ENCODE data around the gene SLC25A21. TPM values are rescaled to one million over a fixed set of nuclear protein-coding genes. Genes with fewer than 3 reads are reported as not detected.

SLC25A21 gene
- total RNA-seq, 2 donors from 2014 or later, result not detected

GRCh38 chr14:36766974-36767373, 405.4 kb downstream of the SLC25A21 start:
- DNase-seq (ENCODE audit: low spot score in 2 of 2), result no peak
- Mint-ChIP-seq H3K36me3 (no peaks in the 10 kb centered on the region), H3K27ac (no peak overlapping the region), H3K9me3 (peaks cover 3 to 5% of the 10 kb centered on the region in 2 donors)
- no peak for ATAC-seq

- ATAC-seq (no peak), DNase-seq (ENCODE audit: low spot score in 2 of 2) (no peak)
- Mint-ChIP-seq H3K9me3 (peaks cover 0 to 18% of the 10 kb centered on the region in 2 donors), H3K36me3 (no peaks in the 10 kb centered on the region), H3K27ac (no peak overlapping the region)
Observed at GRCh38 chr14:36757734-36758601, 414.4 kb downstream of the SLC25A21 start.

GRCh38 chr14:36756226-36756625, 416.2 kb downstream of the SLC25A21 start:
- Mint-ChIP-seq H3K36me3 (no peaks in the 10 kb centered on the region), H3K9me3 (peaks cover 4 to 22% of the 10 kb centered on the region in 2 donors), H3K27ac (no peak overlapping the region)
- no peak for DNase-seq (ENCODE audit: low spot score in 2 of 2)
- no peak for ATAC-seq

GRCh38 chr14:36755756-36756155, 416.6 kb downstream of the SLC25A21 start:
- DNase-seq (ENCODE audit: low spot score in 2 of 2) (no peak), ATAC-seq (no peak)
- peaks cover 4 to 22% of the 10 kb centered on the region in 2 donors for H3K9me3 Mint-ChIP-seq
- no peak overlapping the region for H3K27ac Mint-ChIP-seq
- H3K36me3 Mint-ChIP-seq, result no peaks in the 10 kb centered on the region

GRCh38 chr14:36751920-36752319, 420.5 kb downstream of the SLC25A21 start:
- H3K36me3 Mint-ChIP-seq, result no peaks in the 10 kb centered on the region
- DNase-seq (ENCODE audit: low spot score in 2 of 2) (no peak), ATAC-seq (no peak)
- no peak overlapping the region for H3K27ac Mint-ChIP-seq
- H3K9me3 Mint-ChIP-seq, result peaks cover 14 to 17% of the 10 kb centered on the region in 2 donors

- Mint-ChIP-seq H3K27ac (no peak overlapping the region), H3K36me3 (no peaks in the 10 kb centered on the region), H3K9me3 (peaks cover 14 to 17% of the 10 kb centered on the region in 2 donors)
- ATAC-seq (no peak), DNase-seq (ENCODE audit: low spot score in 2 of 2) (no peak)
Observed at GRCh38 chr14:36751106-36751505, 421.3 kb downstream of the SLC25A21 start.

- Mint-ChIP-seq H3K9me3 (peaks cover 14 to 17% of the 10 kb centered on the region in 2 donors), H3K36me3 (no peaks in the 10 kb centered on the region), H3K27ac (no peak overlapping the region)
- ATAC-seq, result no peak
- DNase-seq (ENCODE audit: low spot score in 2 of 2), result no peak
Observed at GRCh38 chr14:36750244-36750643, 422.2 kb downstream of the SLC25A21 start.

- no peak for ATAC-seq
- Mint-ChIP-seq H3K36me3 (no peaks in the 10 kb centered on the region), H3K27ac (no peak overlapping the region), H3K9me3 (peaks cover 18 to 23% of the 10 kb centered on the region in 2 donors)
- no peak for DNase-seq (ENCODE audit: low spot score in 2 of 2)
Observed at GRCh38 chr14:36748610-36749213, 423.7 kb downstream of the SLC25A21 start.

- Mint-ChIP-seq H3K36me3 (no peaks in the 10 kb centered on the region), H3K9me3 (peaks cover 10 to 25% of the 10 kb centered on the region in 2 donors), H3K27ac (no peak overlapping the region)
- DNase-seq (ENCODE audit: low spot score in 2 of 2) (no peak), ATAC-seq (no peak)
Observed at GRCh38 chr14:36747411-36748184, 424.8 kb downstream of the SLC25A21 start.

GRCh38 chr14:36746872-36747271, 425.5 kb downstream of the SLC25A21 start:
- DNase-seq (ENCODE audit: low spot score in 2 of 2), result no peak
- Mint-ChIP-seq H3K9me3 (peaks cover 14 to 24% of the 10 kb centered on the region in 2 donors), H3K36me3 (no peaks in the 10 kb centered on the region), H3K27ac (no peak overlapping the region)
- ATAC-seq, result no peak

GRCh38 chr14:36741858-36742257, 430.5 kb downstream of the SLC25A21 start:
- ATAC-seq, result no peak

GRCh38 chr14:36738269-36738668, 434.1 kb downstream of the SLC25A21 start:
- Mint-ChIP-seq H3K9me3 (peaks cover under 1 to 5% of the 10 kb centered on the region in 2 donors), H3K36me3 (no peaks in the 10 kb centered on the region), H3K27ac (no peak overlapping the region)
- DNase-seq (ENCODE audit: low spot score in 2 of 2) (no peak), ATAC-seq (no peak)

More at GRCh38 chr14:36741858-36742257, 430.5 kb downstream of the SLC25A21 start:
- Mint-ChIP-seq H3K9me3 (peaks cover 9 to 14% of the 10 kb centered on the region in 2 donors), H3K27ac (no peak overlapping the region), H3K36me3 (no peaks in the 10 kb centered on the region)
- DNase-seq (ENCODE audit: low spot score in 2 of 2), result no peak

- Mint-ChIP-seq H3K9me3 (no peaks in the 10 kb centered on the region), H3K27ac (peak overlapping the region in 1 of 2 donors; percentile 45), H3K36me3 (no peaks in the 10 kb centered on the region)
- ATAC-seq, result no peak
- DNase-seq (ENCODE audit: low spot score in 2 of 2), result no peak
Observed at GRCh38 chr14:36726128-36726527, 446.3 kb downstream of the SLC25A21 start.

- H3K9me3 Mint-ChIP-seq, result no peaks in the 10 kb centered on the region
- ATAC-seq (no peak), DNase-seq (ENCODE audit: low spot score in 2 of 2) (no peak)
- no peaks in the 10 kb centered on the region for H3K36me3 Mint-ChIP-seq
- no peak overlapping the region for H3K27ac Mint-ChIP-seq
Observed at GRCh38 chr14:36724162-36724561, 448.2 kb downstream of the SLC25A21 start.

GRCh38 chr14:36723530-36723929, 448.9 kb downstream of the SLC25A21 start:
- H3K27ac Mint-ChIP-seq, result no peak overlapping the region
- no peak for ATAC-seq
- H3K9me3 Mint-ChIP-seq, result no peaks in the 10 kb centered on the region

GRCh38 chr14:36721877-36722276, 450.5 kb downstream of the SLC25A21 start:
- Mint-ChIP-seq H3K27ac (no peak overlapping the region), H3K36me3 (no peaks in the 10 kb centered on the region), H3K9me3 (no peaks in the 10 kb centered on the region)
- no peak for ATAC-seq
- DNase-seq (ENCODE audit: low spot score in 2 of 2), result no peak

More at GRCh38 chr14:36723530-36723929, 448.9 kb downstream of the SLC25A21 start:
- no peak for DNase-seq (ENCODE audit: low spot score in 2 of 2)
- H3K36me3 Mint-ChIP-seq, result no peaks in the 10 kb centered on the region

- Mint-ChIP-seq H3K27ac (no peak overlapping the region), H3K36me3 (no peaks in the 10 kb centered on the region), H3K9me3 (no peaks in the 10 kb centered on the region)
- ATAC-seq (no peak), DNase-seq (ENCODE audit: low spot score in 2 of 2) (no peak)
Observed at GRCh38 chr14:36720657-36721056, 451.7 kb downstream of the SLC25A21 start.
